ENCODE measurements around the gene USP25.

USP25 gene

DNA sequence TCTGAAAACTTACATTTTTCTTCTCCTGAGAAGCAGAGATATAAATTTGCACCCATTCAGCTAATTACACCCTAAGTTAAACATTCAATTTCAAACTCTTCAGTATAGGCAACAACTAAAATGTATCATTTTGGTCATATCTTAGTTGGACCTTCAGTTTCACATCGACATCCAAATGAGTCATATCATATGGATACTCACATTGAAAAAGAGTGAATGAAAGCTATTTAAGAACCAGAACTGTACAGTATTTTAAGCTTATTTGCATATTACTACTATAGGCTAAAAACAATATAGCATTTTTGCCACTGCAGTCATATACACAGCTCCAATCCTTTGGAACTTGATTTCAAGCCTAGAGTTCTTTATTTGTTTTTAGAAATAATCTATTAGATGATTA is 33.6 kb downstream of the USP25 start:
- H3K4me3 ChIP-seq (ENCODE audit: low read depth, low read length), result no peak overlapping the region
- TF ChIP-seq, protein P1, sequence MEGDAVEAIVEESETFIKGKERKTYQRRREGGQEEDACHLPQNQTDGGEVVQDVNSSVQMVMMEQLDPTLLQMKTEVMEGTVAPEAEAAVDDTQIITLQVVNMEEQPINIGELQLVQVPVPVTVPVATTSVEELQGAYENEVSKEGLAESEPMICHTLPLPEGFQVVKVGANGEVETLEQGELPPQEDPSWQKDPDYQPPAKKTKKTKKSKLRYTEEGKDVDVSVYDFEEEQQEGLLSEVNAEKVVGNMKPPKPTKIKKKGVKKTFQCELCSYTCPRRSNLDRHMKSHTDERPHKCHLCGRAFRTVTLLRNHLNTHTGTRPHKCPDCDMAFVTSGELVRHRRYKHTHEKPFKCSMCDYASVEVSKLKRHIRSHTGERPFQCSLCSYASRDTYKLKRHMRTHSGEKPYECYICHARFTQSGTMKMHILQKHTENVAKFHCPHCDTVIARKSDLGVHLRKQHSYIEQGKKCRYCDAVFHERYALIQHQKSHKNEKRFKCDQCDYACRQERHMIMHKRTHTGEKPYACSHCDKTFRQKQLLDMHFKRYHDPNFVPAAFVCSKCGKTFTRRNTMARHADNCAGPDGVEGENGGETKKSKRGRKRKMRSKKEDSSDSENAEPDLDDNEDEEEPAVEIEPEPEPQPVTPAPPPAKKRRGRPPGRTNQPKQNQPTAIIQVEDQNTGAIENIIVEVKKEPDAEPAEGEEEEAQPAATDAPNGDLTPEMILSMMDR (IDR thresholded peaks at IDR 0.05; ENCODE audit: low read depth, low read length), result no peak

DNA sequence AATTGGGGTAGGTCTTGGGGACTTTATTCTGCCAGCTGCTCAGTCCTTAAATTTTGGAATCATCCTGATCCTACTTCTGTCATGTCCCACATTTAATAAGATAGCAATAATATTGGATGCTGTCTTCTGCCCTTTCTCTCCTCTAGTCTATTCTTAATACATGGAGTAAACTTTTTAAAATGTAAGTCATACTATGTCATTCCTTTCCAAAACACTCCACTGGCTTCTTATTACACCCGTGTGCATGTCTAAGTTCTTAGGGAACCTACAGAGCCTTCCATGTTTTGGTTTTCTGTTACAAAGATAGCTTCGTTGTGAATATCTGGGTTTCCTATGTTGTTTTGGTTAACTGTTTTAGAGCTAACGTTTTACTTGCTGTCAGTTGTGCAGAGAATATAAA is 35.1 kb downstream of the USP25 start:
- H3K4me3 ChIP-seq (ENCODE audit: low read depth, low read length), result no peak overlapping the region
- TF ChIP-seq, protein P1 (IDR thresholded peaks at IDR 0.05; ENCODE audit: low read depth, low read length), result no peak

DNA sequence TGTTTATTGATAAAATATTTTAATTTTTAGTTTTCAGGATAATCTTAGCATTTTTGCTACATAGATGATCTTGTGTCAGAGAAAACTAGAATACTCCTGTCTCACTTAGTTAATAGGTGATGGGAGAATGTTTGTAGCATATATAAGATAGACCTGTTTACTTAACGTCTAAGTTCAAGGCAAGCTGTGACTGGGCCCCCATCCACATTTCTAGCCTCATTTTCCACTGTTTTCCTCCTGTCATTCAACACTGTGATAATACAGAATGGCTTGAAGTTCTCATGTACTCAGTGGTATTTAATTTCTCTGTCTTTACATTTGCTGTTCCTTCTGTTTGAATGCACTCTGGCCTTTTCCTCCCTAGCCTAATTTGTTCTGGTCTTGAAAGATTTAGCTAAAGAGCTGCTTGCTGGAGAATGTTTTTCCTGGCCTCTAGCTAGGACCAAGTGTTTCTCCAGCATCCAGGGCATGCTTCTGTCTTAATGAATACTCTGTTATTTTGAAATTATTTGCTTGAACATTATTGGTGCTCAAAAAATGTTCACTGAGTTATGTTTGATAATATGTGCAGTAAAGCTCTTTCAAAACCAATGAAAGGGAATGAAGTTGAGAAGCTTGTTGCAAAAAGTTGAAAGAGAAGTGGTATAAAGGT is 37.3 kb downstream of the USP25 start:
- TF ChIP-seq, protein P1 (IDR thresholded peaks at IDR 0.05; ENCODE audit: low read depth, low read length), result no peak
- no peak overlapping the region for H3K4me3 ChIP-seq (ENCODE audit: low read depth, low read length)

DNA sequence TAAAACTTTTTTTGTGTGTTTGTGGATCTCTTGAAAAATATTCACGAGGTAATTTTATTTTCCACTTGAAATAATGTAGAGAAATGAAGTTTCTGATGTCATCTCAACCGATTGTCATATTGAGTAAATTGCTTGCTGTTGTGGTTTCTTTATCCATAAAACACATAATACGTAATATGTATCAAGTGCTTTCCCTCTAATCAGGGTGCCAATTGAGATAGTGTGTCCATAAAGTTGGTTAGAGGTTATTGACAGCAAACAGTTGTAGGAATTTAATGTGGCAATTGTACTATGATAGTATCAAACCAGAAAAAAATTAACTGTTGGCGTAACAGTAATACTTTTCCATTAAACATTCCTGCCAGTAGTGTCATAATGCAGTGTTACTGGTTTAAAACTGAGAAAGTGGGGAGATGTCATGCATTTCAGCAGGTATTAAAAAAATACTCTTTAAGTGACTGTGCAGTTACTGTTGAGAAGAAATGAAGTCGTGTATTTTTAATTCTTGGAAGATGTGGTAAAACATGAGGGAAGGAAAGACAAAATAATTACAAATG is 38.3 kb downstream of the USP25 start:
- H3K4me3 ChIP-seq (ENCODE audit: low read depth, low read length), result no peak overlapping the region
- TF ChIP-seq, protein P1 (IDR thresholded peaks at IDR 0.05; ENCODE audit: low read depth, low read length), result no peak

DNA sequence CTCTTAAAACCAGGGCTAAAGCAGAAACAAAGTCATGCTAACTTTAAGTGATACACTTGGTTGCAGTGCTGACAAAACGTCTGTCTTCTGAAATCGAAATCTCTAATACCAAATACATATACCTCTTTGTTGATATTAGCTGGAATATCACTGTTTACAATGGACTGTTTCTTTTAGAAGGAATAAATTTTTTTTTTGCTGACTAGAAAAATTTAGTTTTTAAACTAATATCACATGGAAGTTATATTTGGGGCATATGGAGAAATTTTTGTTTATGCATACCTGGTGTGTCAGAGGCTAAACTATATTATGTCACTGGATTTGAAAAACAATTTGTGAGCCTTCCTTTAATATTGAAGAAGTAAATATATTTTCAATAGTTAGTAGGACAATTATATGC is 39.1 kb downstream of the USP25 start:
- H3K4me3 ChIP-seq (ENCODE audit: low read depth, low read length), result no peak overlapping the region
- TF ChIP-seq, protein P1 (IDR thresholded peaks at IDR 0.05; ENCODE audit: low read depth, low read length), result no peak

DNA sequence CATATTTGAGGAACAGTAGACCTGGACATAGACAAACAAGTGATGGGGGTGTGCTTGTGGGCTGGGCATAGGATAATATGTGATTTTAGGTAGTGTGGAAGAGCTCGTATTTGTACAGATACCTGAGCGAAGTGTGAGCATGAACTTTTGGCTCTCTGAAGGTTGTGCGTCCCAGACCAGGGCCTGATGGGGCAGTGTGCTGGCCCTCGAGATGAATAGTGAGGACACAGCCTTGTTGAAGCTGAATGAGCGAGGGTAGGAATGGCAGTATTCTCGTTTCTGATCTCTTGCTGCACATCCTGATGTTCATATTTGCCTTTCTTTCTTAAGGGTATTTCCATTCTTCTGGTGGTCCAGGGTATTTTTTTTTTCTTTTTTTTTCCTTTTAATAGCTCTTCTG is 41.5 kb downstream of the USP25 start:
- TF ChIP-seq, protein P1 (IDR thresholded peaks at IDR 0.05; ENCODE audit: low read depth, low read length), result no peak
- H3K4me3 ChIP-seq (ENCODE audit: low read depth, low read length), result no peak overlapping the region

GRCh38 chr21:15772654-15773053 is 42.9 kb downstream of the USP25 start:
- H3K4me3 ChIP-seq (ENCODE audit: low read depth, low read length), result no peak overlapping the region
- TF ChIP-seq, protein P1 (IDR thresholded peaks at IDR 0.05; ENCODE audit: low read depth, low read length), result no peak

All from WI38 (cell line).